Measurements from ENCODE around the gene NIM1K. TPM values are rescaled to one million over a fixed set of nuclear protein-coding genes. Genes with fewer than 3 reads are reported as not detected.
A peak's percentile ranks its signal among the peaks of the same experiment; 100 is the strongest.
"Not testable (repeated sequence)": the region's sequence is repeated elsewhere in the genome, so short reads cannot be mapped to it uniquely, and the experiment has no call there.

The NIM1K gene
- total RNA-seq, 1 experiment from 2014 or later = not detected

DNA sequence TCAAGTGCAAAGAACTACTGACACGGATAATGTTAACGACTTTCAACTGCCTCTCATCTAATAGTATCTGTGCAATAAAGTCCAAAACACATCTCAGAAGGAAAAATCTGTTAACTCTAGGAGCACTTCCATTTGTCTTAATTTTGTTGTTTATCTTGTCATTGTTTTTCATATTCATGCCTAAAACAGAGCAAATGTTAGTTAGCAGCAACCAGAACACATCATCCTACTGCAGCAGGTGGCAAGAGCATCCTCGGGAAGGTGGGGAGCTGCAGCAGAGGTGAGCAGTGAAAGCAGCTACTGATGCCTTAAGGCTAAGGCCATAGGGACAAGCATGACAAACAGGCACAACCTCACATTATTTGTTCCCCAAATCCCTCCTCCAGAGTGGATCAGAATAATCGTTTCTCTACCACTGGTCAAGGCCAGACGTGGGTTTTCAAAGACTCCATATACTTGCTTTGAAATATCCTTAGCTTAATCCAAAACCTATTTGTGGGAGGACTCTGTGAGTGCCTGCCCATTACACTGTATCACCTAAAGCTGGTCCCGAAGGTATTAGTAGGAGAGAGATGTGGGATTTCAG lies 120.1 kb downstream of the NIM1K start:
- no peak for DNase-seq (ENCODE audit: extremely low read depth, low read depth)

DNA sequence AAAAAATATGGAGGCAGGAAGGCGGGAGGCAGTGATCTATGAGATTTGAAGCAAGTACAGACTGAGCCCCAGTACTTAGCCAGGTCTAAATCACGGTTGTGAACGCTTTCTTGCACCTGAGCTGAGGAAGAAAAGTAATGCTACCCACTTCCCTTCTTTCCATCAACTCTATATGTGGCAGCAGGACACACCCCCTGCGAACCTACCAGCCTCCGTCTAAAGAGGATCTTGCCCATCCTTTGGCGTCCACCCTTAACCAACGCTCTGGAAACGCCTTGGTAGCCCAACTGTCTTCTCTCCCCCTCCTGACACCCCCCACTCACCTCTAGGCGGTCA lies 120.6 kb downstream of the NIM1K start:
- DNase-seq (ENCODE audit: extremely low read depth, low read depth) = no peak

GRCh38 chr5:43313035-43313853 lies 121.2 kb downstream of the NIM1K start, which contains the start of gene HMGCS1:
Gene HMGCS1, minus strand, starts transcription at chr5:43313412. Its CDS starts 14,447 bp downstream, at chr5:43298965.
- peak; percentile 100 for DNase-seq (ENCODE audit: extremely low read depth, low read depth)

GRCh38 chr5:43313854-43314457 lies 121.9 kb downstream of the NIM1K start:
- no peak for DNase-seq (ENCODE audit: extremely low read depth, low read depth)

- DNase-seq (ENCODE audit: extremely low read depth, low read depth) = no peak
Measured at GRCh38 chr5:43314724-43315123, 122.7 kb downstream of the NIM1K start.

DNA sequence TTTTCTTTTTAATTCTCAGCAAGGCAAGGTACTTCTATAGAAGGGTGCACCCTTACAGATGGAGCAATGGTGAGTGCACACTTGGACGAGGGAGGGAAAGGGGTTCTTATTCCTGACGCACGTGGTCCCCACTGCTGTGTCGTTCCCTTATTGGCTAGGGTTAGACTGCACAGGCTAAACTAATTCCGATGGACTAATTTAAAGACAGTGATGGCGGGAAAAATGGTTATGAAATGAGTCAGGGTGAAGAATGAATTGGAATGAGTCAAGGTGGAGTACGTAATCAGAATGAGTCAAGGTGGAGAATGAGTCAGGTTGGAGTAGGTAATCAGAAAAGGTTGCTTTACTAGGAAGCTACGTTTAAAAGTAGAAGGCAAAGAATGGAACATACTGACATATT lies 123.2 kb downstream of the NIM1K start:
- no peak for DNase-seq (ENCODE audit: extremely low read depth, low read depth)

- no peak for DNase-seq (ENCODE audit: extremely low read depth, low read depth)
Measured at GRCh38 chr5:43315682-43316081, 123.7 kb downstream of the NIM1K start.

- DNase-seq (ENCODE audit: extremely low read depth, low read depth) = no peak
Measured at GRCh38 chr5:43316421-43316820, 124.4 kb downstream of the NIM1K start.

- no peak for DNase-seq (ENCODE audit: extremely low read depth, low read depth)
Measured at GRCh38 chr5:43320846-43321245, 128.8 kb downstream of the NIM1K start.

GRCh38 chr5:43323488-43323887 lies 131.5 kb downstream of the NIM1K start:
- DNase-seq (ENCODE audit: extremely low read depth, low read depth) = not testable (repeated sequence)

DNA sequence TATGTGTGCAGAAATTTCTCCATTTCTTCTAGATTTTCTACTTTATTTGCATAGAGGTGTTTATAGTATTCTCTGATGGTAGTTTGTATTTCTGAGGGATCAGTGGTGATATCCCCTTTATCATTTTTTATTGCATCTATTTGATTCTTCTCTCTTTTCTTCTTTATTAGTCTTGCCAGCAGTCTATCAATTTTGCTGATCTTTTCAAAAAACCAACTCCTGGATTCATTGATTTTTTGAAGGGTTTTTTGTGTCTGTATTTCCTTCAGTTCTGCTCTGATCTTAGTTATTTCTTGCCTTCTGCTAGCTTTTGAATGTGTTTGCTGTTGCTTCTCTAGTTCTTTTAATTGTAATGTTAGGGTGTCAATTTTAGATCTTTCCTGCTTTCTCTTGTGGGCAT lies 133.6 kb downstream of the NIM1K start:
- not testable (repeated sequence) for DNase-seq (ENCODE audit: extremely low read depth, low read depth)

Small RNA genes lying within 50 kb of the gene (small RNA-seq; reads per million reads assigned to genes)
- gene AC106800.4 = 0 reads per million in 2 experiments

Other genes with a start within 250 kb of the NIM1K start
- gene ANXA2R, start 151.9 kb upstream of the NIM1K start, total RNA-seq (2014; rRNA removed; shearing (Covaris generic)) = 4.6 TPM in 2 replicates
- gene ZNF131, start 71.3 kb upstream of the NIM1K start, total RNA-seq (2014; rRNA removed; shearing (Covaris generic)) = 46.4 and 48.1 TPM in 2 replicates
- 11.2 and 14.2 TPM in 2 replicates for gene HMGCS1, start 121.2 kb downstream of the NIM1K start, total RNA-seq (2014; rRNA removed; shearing (Covaris generic))
- 0.22 TPM in 1 of 2 replicates, not detected in the other for gene CCL28, start 220.2 kb downstream of the NIM1K start, total RNA-seq (2014; rRNA removed; shearing (Covaris generic))